HG03442 (cell line): ENCODE measurements around the gene AMPD3.

Experiments
- ATAC-seq: cut with Tn5 transposase; IDR thresholded peaks from one replicate; pipeline ENCODE4 v1.9.1; 2021; ENCODE audit warnings: mild to moderate bottlenecking, moderate library complexity; ENCODE audit not compliant: unreplicated experiment

AMPD3 gene

GRCh38 chr11:10454878-10455631, at the start of gene AMPD3:
Gene AMPD3 (plus strand): TSS chr11:10455264. CDS start chr11:10461520, 6,256 bp downstream.
- ATAC-seq = peak; percentile 26

GRCh38 chr11:10405865-10406592, 49.0 kb upstream of the AMPD3 start:
- no peak for ATAC-seq

GRCh38 chr11:10407055-10407454, 48.0 kb upstream of the AMPD3 start:
- ATAC-seq = no peak

GRCh38 chr11:10407749-10408685, 47.0 kb upstream of the AMPD3 start:
- ATAC-seq = no peak

GRCh38 chr11:10409207-10409661, 45.8 kb upstream of the AMPD3 start:
- no peak for ATAC-seq

- no peak for ATAC-seq
Measured at GRCh38 chr11:10410106-10410843, 44.8 kb upstream of the AMPD3 start.

GRCh38 chr11:10410844-10411200, 44.2 kb upstream of the AMPD3 start:
- ATAC-seq = no peak

- no peak for ATAC-seq
Measured at GRCh38 chr11:10412266-10412665, 42.8 kb upstream of the AMPD3 start.

GRCh38 chr11:10413268-10413667, 41.8 kb upstream of the AMPD3 start:
- ATAC-seq = peak; percentile 58

- ATAC-seq = no peak
Measured at GRCh38 chr11:10414181-10414580, 40.9 kb upstream of the AMPD3 start.

- ATAC-seq = no peak
Measured at GRCh38 chr11:10414659-10415058, 40.4 kb upstream of the AMPD3 start.

- no peak for ATAC-seq
Measured at GRCh38 chr11:10415817-10416392, 39.2 kb upstream of the AMPD3 start.

- no peak for ATAC-seq
Measured at GRCh38 chr11:10418259-10418949, 36.7 kb upstream of the AMPD3 start.

GRCh38 chr11:10418950-10419310, 36.1 kb upstream of the AMPD3 start:
- no peak for ATAC-seq

GRCh38 chr11:10426475-10426874, 28.6 kb upstream of the AMPD3 start:
- ATAC-seq = no peak

GRCh38 chr11:10428453-10428852, 26.6 kb upstream of the AMPD3 start:
- no peak for ATAC-seq

GRCh38 chr11:10429526-10429925, 25.5 kb upstream of the AMPD3 start:
- ATAC-seq = no peak

- no peak for ATAC-seq
Measured at GRCh38 chr11:10432493-10432892, 22.6 kb upstream of the AMPD3 start.

GRCh38 chr11:10432971-10433370, 22.1 kb upstream of the AMPD3 start:
- ATAC-seq = no peak

- no peak for ATAC-seq
Measured at GRCh38 chr11:10436224-10436623, 18.8 kb upstream of the AMPD3 start.
